NB4 (cell line): ENCODE data around the gene SRRM1.

ENCODE experiments used
- MYC ChIP-seq: IDR thresholded peaks from 2 replicates; pipeline ENCODE4 v1.6.1; 2011; ENCODE audit warnings: low read depth, low read length
- POLR2A ChIP-seq: IDR thresholded peaks from 2 replicates; pipeline ENCODE4 v1.6.1; 2011; ENCODE audit warnings: mild to moderate bottlenecking; ENCODE audit not compliant: insufficient read length; ENCODE audit errors: extremely low read depth
- TF ChIP-seq, protein P1 (sequence below): IDR thresholded peaks from one replicate; pipeline ENCODE4 v1.5.1; 2012; ENCODE audit warnings: low read depth, low read length

GRCh38 chr1:24696041-24696755, 53.1 kb downstream of the SRRM1 start:
- TF ChIP-seq, protein P1, sequence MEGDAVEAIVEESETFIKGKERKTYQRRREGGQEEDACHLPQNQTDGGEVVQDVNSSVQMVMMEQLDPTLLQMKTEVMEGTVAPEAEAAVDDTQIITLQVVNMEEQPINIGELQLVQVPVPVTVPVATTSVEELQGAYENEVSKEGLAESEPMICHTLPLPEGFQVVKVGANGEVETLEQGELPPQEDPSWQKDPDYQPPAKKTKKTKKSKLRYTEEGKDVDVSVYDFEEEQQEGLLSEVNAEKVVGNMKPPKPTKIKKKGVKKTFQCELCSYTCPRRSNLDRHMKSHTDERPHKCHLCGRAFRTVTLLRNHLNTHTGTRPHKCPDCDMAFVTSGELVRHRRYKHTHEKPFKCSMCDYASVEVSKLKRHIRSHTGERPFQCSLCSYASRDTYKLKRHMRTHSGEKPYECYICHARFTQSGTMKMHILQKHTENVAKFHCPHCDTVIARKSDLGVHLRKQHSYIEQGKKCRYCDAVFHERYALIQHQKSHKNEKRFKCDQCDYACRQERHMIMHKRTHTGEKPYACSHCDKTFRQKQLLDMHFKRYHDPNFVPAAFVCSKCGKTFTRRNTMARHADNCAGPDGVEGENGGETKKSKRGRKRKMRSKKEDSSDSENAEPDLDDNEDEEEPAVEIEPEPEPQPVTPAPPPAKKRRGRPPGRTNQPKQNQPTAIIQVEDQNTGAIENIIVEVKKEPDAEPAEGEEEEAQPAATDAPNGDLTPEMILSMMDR = no peak
- TF ChIP-seq POLR2A (no peak), MYC (no peak)
